Smooth muscle cell (in vitro differentiated cells): Measurements from ENCODE around the gene UACA. TPM values are rescaled to one million over a fixed set of nuclear protein-coding genes. Genes with fewer than 3 reads are reported as not detected.
A peak's percentile ranks its signal among the peaks of the same experiment; 100 is the strongest.

Source experiments
- DNase-seq: peaks from one replicate; lab custom pipeline; 2025; ENCODE audit not compliant: unreplicated experiment; lab: John Stamatoyannopoulos, UW
- H2AFZ ChIP-seq: fragments of 200-600 bp; sonication (generic); 2 replicates; pipeline ENCODE4 v1.6.0; 2016; ENCODE audit warnings: antibody characterized with exemption, low read depth, mild to moderate bottlenecking
- H3F3A ChIP-seq: fragments of 200-600 bp; sonication (generic); 2 replicates; pipeline ENCODE4 v1.6.0; 2017; ENCODE audit warnings: antibody characterized with exemption, low read depth
- H3K27ac ChIP-seq: fragments of 200-600 bp; sonication (generic); 2 replicates; pipeline ENCODE4 v1.5.1; 2016; ENCODE audit warnings: low read depth, mild to moderate bottlenecking
- H3K27me3 ChIP-seq: fragments of 200-600 bp; sonication (generic); 2 replicates; pipeline ENCODE4 v1.6.1; 2016; ENCODE audit warnings: low read depth, mild to moderate bottlenecking
- H3K36me3 ChIP-seq: fragments of 200-600 bp; sonication (generic); 2 replicates; pipeline ENCODE4 v1.5.1; 2016; ENCODE audit warnings: low read depth
- H3K4me1 ChIP-seq: fragments of 200-600 bp; sonication (generic); 2 replicates; pipeline ENCODE4 v1.5.1; 2016; ENCODE audit warnings: low read depth
- H3K4me2 ChIP-seq: fragments of 200-600 bp; sonication (generic); 2 replicates; pipeline ENCODE4 v1.6.0; 2016; ENCODE audit warnings: mild to moderate bottlenecking
- H3K4me3 ChIP-seq: fragments of 200-600 bp; sonication (generic); 2 replicates; pipeline ENCODE4 v1.5.1; 2016; ENCODE audit warnings: mild to moderate bottlenecking
- H3K79me2 ChIP-seq: fragments of 200-600 bp; sonication (generic); 2 replicates; pipeline ENCODE4 v1.6.0; 2016; ENCODE audit warnings: low read depth, mild to moderate bottlenecking
- H3K9ac ChIP-seq: fragments of 200-600 bp; sonication (generic); 2 replicates; pipeline ENCODE4 v1.6.0; 2016; ENCODE audit warnings: low read depth
- H3K9me3 ChIP-seq: fragments of 200-600 bp; sonication (generic); replicated peaks from 2 replicates; pipeline ENCODE4 v1.5.1; 2016; ENCODE audit warnings: low read depth
- H4K20me1 ChIP-seq: fragments of 200-600 bp; sonication (generic); 2 replicates; pipeline ENCODE4 v1.6.0; 2016; ENCODE audit warnings: low read depth
- WGBS: methylation state at CpG from one replicate; pipeline ENCODE4 v1.1.7; 2016; ENCODE audit warnings: low lambda C conversion rate; 5-methylcytosine and 5-hydroxymethylcytosine counted together
- polyA plus RNA-seq: library from polyadenylated mRNA; unstranded; fragments of >200 nt; fragmentation: Nextera tagmentation; extraction: Ambion mirVana; gene quantifications from 2 replicates; pipeline ENCODE4 v1.2.1, GENCODE V29; 2016
- total RNA-seq: library from RNA; depleted of rRNA; stranded (reverse); fragments of >200 nt; gene quantifications from 2 replicates; pipeline ENCODE4 v1.2.3, GENCODE V29; 2014
- TF ChIP-seq, protein P1 (sequence below): fragments of 200-600 bp; sonication (generic); IDR thresholded peaks from 2 replicates; pipeline ENCODE4 v1.5.1; 2017; ENCODE audit warnings: borderline replicate concordance, mild to moderate bottlenecking, antibody characterized with exemption; ENCODE audit not compliant: insufficient read depth, poor library complexity, severe bottlenecking

UACA gene
- total and polyA plus RNA-seq, 2 experiments from 2014 or later: 109 to 153 TPM

DNA sequence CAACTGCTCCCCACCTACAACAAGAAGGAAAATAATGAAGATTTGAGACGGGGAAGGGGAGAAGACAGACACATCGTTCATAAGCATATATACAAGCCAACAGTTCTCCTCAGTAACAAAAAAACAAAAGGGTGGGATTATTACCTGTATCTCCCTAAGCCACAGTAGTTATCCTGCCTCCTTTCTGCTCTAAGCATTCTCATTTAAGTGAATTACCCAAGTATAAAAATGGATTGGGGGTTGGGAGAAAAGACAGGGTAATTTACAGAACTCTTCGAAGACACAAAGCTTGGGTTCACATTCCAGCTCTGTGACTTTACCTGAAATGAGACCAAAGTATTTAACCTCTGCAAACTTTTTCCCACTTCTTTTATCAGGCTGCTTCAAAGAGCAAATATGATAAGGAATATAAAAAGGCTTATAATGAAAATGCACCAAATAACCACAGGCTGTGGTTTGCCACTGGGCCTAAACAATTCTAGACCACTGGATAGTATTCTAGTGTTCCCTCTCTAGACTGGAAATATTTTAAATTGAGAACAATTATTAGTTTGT, 64.4 kb downstream of the UACA start:
- WGBS: 67% methylated on average over 3 of the region's 3 CpGs
- Histone ChIP-seq H3K27me3 (no peaks in the 10 kb centered on the region), H3K4me3 (peak overlapping the region; percentile 44), H3K9ac (no peak overlapping the region), H3K9me3 (no peaks in the 10 kb centered on the region), H2AFZ (no peak overlapping the region), H4K20me1 (peaks cover 9% of the 10 kb centered on the region), H3K27ac (peak overlapping the region; percentile 97), H3K4me1 (peaks cover 66% of the 10 kb centered on the region), H3K36me3 (no peaks in the 10 kb centered on the region), H3F3A (peaks cover 15% of the 10 kb centered on the region), H3K4me2 (peak overlapping the region; percentile 81), H3K79me2 (peaks cover 86% of the 10 kb centered on the region)
- DNase-seq: no peak
- TF ChIP-seq, protein P1, sequence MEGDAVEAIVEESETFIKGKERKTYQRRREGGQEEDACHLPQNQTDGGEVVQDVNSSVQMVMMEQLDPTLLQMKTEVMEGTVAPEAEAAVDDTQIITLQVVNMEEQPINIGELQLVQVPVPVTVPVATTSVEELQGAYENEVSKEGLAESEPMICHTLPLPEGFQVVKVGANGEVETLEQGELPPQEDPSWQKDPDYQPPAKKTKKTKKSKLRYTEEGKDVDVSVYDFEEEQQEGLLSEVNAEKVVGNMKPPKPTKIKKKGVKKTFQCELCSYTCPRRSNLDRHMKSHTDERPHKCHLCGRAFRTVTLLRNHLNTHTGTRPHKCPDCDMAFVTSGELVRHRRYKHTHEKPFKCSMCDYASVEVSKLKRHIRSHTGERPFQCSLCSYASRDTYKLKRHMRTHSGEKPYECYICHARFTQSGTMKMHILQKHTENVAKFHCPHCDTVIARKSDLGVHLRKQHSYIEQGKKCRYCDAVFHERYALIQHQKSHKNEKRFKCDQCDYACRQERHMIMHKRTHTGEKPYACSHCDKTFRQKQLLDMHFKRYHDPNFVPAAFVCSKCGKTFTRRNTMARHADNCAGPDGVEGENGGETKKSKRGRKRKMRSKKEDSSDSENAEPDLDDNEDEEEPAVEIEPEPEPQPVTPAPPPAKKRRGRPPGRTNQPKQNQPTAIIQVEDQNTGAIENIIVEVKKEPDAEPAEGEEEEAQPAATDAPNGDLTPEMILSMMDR: no peak

DNA sequence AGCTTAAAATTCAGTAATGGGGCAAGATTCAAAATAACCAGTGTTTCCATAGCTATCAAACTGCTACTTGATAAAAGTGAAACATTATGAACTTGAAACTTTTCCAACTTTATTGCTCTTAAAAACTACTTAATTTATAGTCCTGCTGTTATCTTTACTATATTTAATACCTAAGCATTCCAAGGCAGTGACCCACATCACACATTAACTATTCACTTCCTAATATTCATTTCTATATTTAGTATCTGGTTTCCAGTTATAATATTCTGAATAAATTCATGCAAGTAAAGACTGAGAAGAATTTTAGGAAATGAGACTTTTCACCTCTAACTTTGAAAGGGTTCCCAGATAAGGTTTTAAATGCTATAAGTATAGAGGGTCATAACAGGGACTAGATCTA, 64.9 kb downstream of the UACA start:
- Histone ChIP-seq H3K79me2 (peaks cover 85% of the 10 kb centered on the region), H3F3A (peaks cover 14% of the 10 kb centered on the region), H3K27ac (peak overlapping the region; percentile 97), H3K4me1 (peaks cover 61% of the 10 kb centered on the region), H3K4me2 (peak overlapping the region; percentile 81), H3K9ac (no peak overlapping the region), H3K4me3 (peak overlapping the region; percentile 17), H4K20me1 (peaks cover 11% of the 10 kb centered on the region), H3K27me3 (no peaks in the 10 kb centered on the region), H3K9me3 (no peaks in the 10 kb centered on the region), H3K36me3 (no peaks in the 10 kb centered on the region), H2AFZ (no peak overlapping the region)
- TF ChIP-seq, protein P1: no peak
- no peak for DNase-seq

DNA sequence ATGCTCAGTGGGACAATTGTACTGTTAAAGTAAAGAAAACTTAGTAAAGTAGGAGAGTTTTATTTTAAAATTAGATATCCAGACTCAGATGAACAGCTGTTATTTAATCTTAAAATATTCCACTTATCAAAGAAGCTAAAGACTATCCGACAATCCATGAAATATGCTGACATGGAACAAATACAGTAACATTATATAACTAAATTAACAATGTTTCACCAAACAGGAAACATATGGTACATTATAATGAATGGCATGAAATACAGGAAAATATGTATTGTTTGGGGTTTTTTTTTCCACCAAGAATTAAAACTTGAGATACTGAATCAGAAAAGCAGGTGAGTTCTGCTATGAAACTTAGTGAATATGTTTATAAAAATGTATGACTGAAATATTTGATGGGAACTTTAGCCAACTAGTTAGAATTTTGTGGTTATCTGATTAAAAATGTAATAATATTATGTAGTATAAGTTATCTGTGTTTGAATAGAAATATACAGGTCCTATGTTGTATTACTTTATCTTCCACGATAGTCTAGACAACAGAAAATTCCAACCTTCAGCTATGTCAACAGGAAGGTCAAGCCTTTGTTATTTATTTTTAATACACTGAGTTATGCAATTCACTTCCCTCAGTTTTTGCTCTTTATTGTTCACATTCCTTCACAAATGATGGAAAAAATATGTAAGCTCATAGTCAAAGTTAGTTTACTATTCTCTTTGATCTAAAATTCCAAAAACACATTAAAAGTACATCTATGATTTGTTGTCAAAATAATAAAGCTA, 72.7 kb downstream of the UACA start:
- Histone ChIP-seq H3K27me3 (no peaks in the 10 kb centered on the region), H3K4me1 (peaks cover 6% of the 10 kb centered on the region), H3K9me3 (no peaks in the 10 kb centered on the region), H3F3A (no peaks in the 10 kb centered on the region), H3K4me3 (no peak overlapping the region), H2AFZ (no peak overlapping the region), H3K9ac (no peak overlapping the region), H3K27ac (no peak overlapping the region), H3K4me2 (no peak overlapping the region), H3K79me2 (peaks cover 58% of the 10 kb centered on the region), H3K36me3 (peaks cover 17% of the 10 kb centered on the region), H4K20me1 (peaks cover 27% of the 10 kb centered on the region)
- no peak for DNase-seq
- TF ChIP-seq, protein P1: no peak
- WGBS: 88% methylated on average over 2 of the region's 2 CpGs

DNA sequence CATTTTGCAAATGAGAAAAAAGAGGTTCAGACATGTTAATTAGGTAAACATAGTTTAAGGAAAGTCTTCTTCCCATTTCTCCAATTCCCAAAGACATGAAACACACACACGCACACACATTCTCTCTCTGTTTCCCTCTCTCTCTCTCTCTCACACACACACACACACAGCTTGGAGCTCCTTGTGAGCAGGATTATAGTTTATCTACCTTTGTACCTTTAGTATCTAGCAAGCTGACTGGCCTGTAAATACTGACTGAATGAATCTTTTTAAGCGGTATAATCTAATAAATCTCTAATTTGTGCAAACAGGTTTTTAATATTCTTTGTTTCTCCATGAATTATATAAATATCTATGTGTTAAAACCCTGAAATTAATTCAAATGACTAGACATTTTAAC, 73.3 kb downstream of the UACA start:
- Histone ChIP-seq H3K4me2 (no peak overlapping the region), H3K79me2 (peaks cover 52% of the 10 kb centered on the region), H2AFZ (no peak overlapping the region), H3K4me3 (no peak overlapping the region), H3K36me3 (peaks cover 20% of the 10 kb centered on the region), H3K27ac (no peak overlapping the region), H3F3A (no peaks in the 10 kb centered on the region), H3K9ac (no peak overlapping the region), H4K20me1 (peaks cover 28% of the 10 kb centered on the region), H3K27me3 (no peaks in the 10 kb centered on the region), H3K9me3 (no peaks in the 10 kb centered on the region), H3K4me1 (no peaks in the 10 kb centered on the region)
- WGBS: 97% methylated on average over 2 of the region's 2 CpGs
- TF ChIP-seq, protein P1: no peak
- no peak for DNase-seq
